H1 (cell line): ENCODE measurements around the gene GRM1. TPM values are rescaled to one million over a fixed set of nuclear protein-coding genes. Genes with fewer than 3 reads are reported as not detected.

Experiments
- CTCF ChIA-PET: fragments of 300-600 bp; sonication (Branson Sonifier 250); formaldehyde crosslinking; loops from one replicate; lab custom pipeline; 2021; ENCODE audit not compliant: partially characterized antibody; lab: Charles Lee
- POLR2A ChIA-PET: fragments of 300-600 bp; sonication (Branson Sonifier 250); formaldehyde crosslinking; loops from one replicate; lab custom pipeline; 2021; ENCODE audit warnings: inconsistent platforms; ENCODE audit not compliant: partially characterized antibody; lab: Charles Lee
- DNase-seq, 2 experiments: peaks; one replicate each; pipeline versions ENCODE4 v3.0.0 to v3.0.0-alpha.2; 2010 to 2022; ENCODE audit warnings: low spot score in 2 of 2, low read depth in 1 of 2, mixed read lengths in 1 of 2
- FAIRE-seq: peaks from 2 replicates; lab custom pipeline; 2011; peaks lifted over from hg19 to GRCh38; lab: Jason Lieb, UNC
- H2AFZ ChIP-seq: 2 replicates; pipeline ENCODE4 v1.8.1; 2012; ENCODE audit warnings: low read length, inconsistent platforms
- H2AK5ac ChIP-seq: 2 replicates; pipeline ENCODE4 v1.6.1; 2013; ENCODE audit warnings: low read depth, low read length
- H2BK120ac ChIP-seq: replicated peaks from 2 replicates; pipeline ENCODE3; 2013; ENCODE audit warnings: low read depth, low read length, inconsistent platforms
- H2BK12ac ChIP-seq: 2 replicates; pipeline ENCODE4 v1.6.1; 2013; ENCODE audit warnings: low read depth, low read length
- H2BK15ac ChIP-seq: 2 replicates; pipeline ENCODE4 v1.6.1; 2013; ENCODE audit warnings: low read length
- H2BK20ac ChIP-seq: 2 replicates; pipeline ENCODE4 v1.6.1; 2013; ENCODE audit warnings: low read length
- H2BK5ac ChIP-seq: 2 replicates; pipeline ENCODE4 v1.6.1; 2013; ENCODE audit warnings: low read depth, low read length
- H3K14ac ChIP-seq: 2 replicates; pipeline ENCODE4 v1.6.1; 2013; ENCODE audit warnings: inconsistent platforms; ENCODE audit not compliant: insufficient read length
- H3K18ac ChIP-seq: 2 replicates; pipeline ENCODE4 v1.6.1; 2013; ENCODE audit warnings: low read length; ENCODE audit errors: extremely low read depth
- H3K23ac ChIP-seq: 2 replicates; pipeline ENCODE4 v1.6.1; 2013; ENCODE audit warnings: inconsistent platforms; ENCODE audit not compliant: insufficient read length
- H3K23me2 ChIP-seq: 2 replicates; pipeline ENCODE4 v1.6.1; 2013; ENCODE audit warnings: low read depth, low read length
- H3K27ac ChIP-seq: 2 replicates; pipeline ENCODE4 v1.6.1; 2011; ENCODE audit warnings: low read depth, low read length, inconsistent platforms
- H3K27me3 ChIP-seq, 4 experiments: replicated peaks in 1 of 4; 1 replicate in 1 of 4; 2 replicates in 3 of 4; pipeline versions ENCODE4 v1.6.1 to v1.8.1; 2011 to 2013; ENCODE audit warnings: low read length in 3 of 4, mild to moderate bottlenecking in 3 of 4, inconsistent platforms in 2 of 4, mixed read lengths in 2 of 4, moderate library complexity in 1 of 4; ENCODE audit not compliant: control insufficient read depth in 3 of 4, insufficient read depth in 3 of 4; ENCODE audit errors: extremely low read depth in 1 of 4
- H3K36me3 ChIP-seq, 4 experiments: 2 replicates each; pipeline versions ENCODE4 v1.6.1 to v1.8.1; 2011 to 2013; ENCODE audit warnings: mild to moderate bottlenecking in 4 of 4, low read length in 3 of 4, moderate library complexity in 2 of 4, control low read depth in 1 of 4, inconsistent platforms in 1 of 4; ENCODE audit not compliant: insufficient read depth in 4 of 4, control insufficient read depth in 2 of 4
- H3K4ac ChIP-seq: replicated peaks from 2 replicates; pipeline ENCODE3; 2013; ENCODE audit warnings: low read length, low read depth, mixed read lengths, inconsistent platforms; ENCODE audit not compliant: insufficient read length
- H3K4me1 ChIP-seq, 4 experiments: replicated peaks in 1 of 4; 1 replicate in 1 of 4; 2 replicates in 3 of 4; pipeline versions ENCODE4 v1.6.1 to v1.8.1; 2011 to 2013; ENCODE audit warnings: low read length in 3 of 4, inconsistent platforms in 2 of 4, mixed read lengths in 1 of 4; ENCODE audit not compliant: insufficient read depth in 4 of 4, control insufficient read depth in 3 of 4
- H3K4me2 ChIP-seq, 2 experiments: 2 replicates each; pipeline versions ENCODE4 v1.6.1 to v1.8.1; 2011 to 2013; ENCODE audit warnings: low read depth in 2 of 2, low read length in 2 of 2, control low read depth in 1 of 2, inconsistent platforms in 1 of 2, mild to moderate bottlenecking in 1 of 2; ENCODE audit not compliant: insufficient read depth in 1 of 2
- H3K4me3 ChIP-seq, 4 experiments: fragments of 200-600, 300-600 bp in 1 of 4; sonication (generic), shearing (Covaris generic), sonication (Bioruptor Twin) in 1 of 4; 2 replicates each; pipeline versions ENCODE4 v1.5.1 to v1.8.1; 2011 to 2016; ENCODE audit warnings: low read length in 4 of 4, low read depth in 3 of 4, control low read depth in 2 of 4, inconsistent platforms in 2 of 4, mild to moderate bottlenecking in 2 of 4, mixed read lengths in 1 of 4, moderate library complexity in 1 of 4; ENCODE audit not compliant: insufficient read depth in 2 of 4; ENCODE audit errors: extremely low read depth in 1 of 4
- H3K56ac ChIP-seq: replicated peaks from 2 replicates; pipeline ENCODE3; 2013; ENCODE audit warnings: low read depth, mild to moderate bottlenecking, mixed read lengths, low read length, inconsistent platforms; ENCODE audit not compliant: insufficient read length
- H3K79me1 ChIP-seq: 2 replicates; pipeline ENCODE4 v1.6.1; 2013; ENCODE audit warnings: low read depth, low read length, control low read depth
- H3K79me2 ChIP-seq, 2 experiments: 2 replicates each; pipeline versions ENCODE4 v1.6.1 to v1.8.1; 2012 to 2013; ENCODE audit warnings: low read length in 2 of 2, mild to moderate bottlenecking in 2 of 2, inconsistent platforms in 1 of 2; ENCODE audit not compliant: insufficient read depth in 2 of 2, control insufficient read depth in 1 of 2
- H3K9ac ChIP-seq, 4 experiments: replicated peaks in 1 of 4; 1 replicate in 1 of 4; 2 replicates in 3 of 4; pipeline versions ENCODE4 v1.6.1 to v1.8.1; 2011 to 2013; ENCODE audit warnings: low read depth in 3 of 4, low read length in 3 of 4, control low read depth in 2 of 4, mild to moderate bottlenecking in 2 of 4, moderate library complexity in 2 of 4, inconsistent platforms in 1 of 4; ENCODE audit errors: extremely low read depth in 1 of 4
- H3K9me3 ChIP-seq, 2 experiments: 2 replicates each; pipeline versions ENCODE4 v1.6.1 to v1.8.1; 2012 to 2013; ENCODE audit warnings: mild to moderate bottlenecking in 2 of 2, moderate library complexity in 2 of 2, control low read depth in 1 of 2, inconsistent platforms in 1 of 2, low read depth in 1 of 2, low read length in 1 of 2, mixed read lengths in 1 of 2; ENCODE audit not compliant: insufficient read depth in 2 of 2
- H4K20me1 ChIP-seq, 2 experiments: replicated peaks in 1 of 2; 2 replicates each; pipeline versions ENCODE3 to v1.8.1; 2011 to 2013; ENCODE audit warnings: inconsistent platforms in 2 of 2, low read length in 2 of 2, mild to moderate bottlenecking in 1 of 2; ENCODE audit not compliant: insufficient read depth in 2 of 2, control insufficient read depth in 1 of 2
- H4K5ac ChIP-seq: 2 replicates; pipeline ENCODE4 v1.6.1; 2013; ENCODE audit warnings: low read length, low read depth, mixed read lengths, inconsistent platforms; ENCODE audit not compliant: insufficient read length
- H4K8ac ChIP-seq: 2 replicates; pipeline ENCODE4 v1.8.0; 2013; ENCODE audit warnings: mild to moderate bottlenecking, moderate library complexity, low read length, inconsistent platforms; ENCODE audit not compliant: insufficient read depth; ENCODE audit errors: extremely low read depth
- H4K91ac ChIP-seq: replicated peaks from 2 replicates; pipeline ENCODE3; 2013; ENCODE audit warnings: low read length, mixed read lengths, inconsistent platforms; ENCODE audit not compliant: insufficient read length
- ASH2L ChIP-seq: fragments of 200-600, 300-600 bp; sonication (generic); IDR thresholded peaks from one replicate; pipeline ENCODE4 v1.7.1; 2017; ENCODE audit warnings: low read length
- JUND ChIP-seq: IDR thresholded peaks from 2 replicates; pipeline ENCODE4 v1.6.1; 2011; ENCODE audit warnings: mild to moderate bottlenecking, improper control_type of control experiment, low read length
- KDM5A ChIP-seq: fragments of 200-600 bp; IDR thresholded peaks from 2 replicates; pipeline ENCODE4 v1.7.1; 2012; ENCODE audit warnings: mild to moderate bottlenecking, low read length, inconsistent platforms, mixed read lengths
- MAX ChIP-seq: IDR thresholded peaks from 2 replicates; pipeline ENCODE4 v1.6.1; 2012; ENCODE audit warnings: inconsistent platforms
- POLR2A ChIP-seq, 2 experiments: IDR thresholded peaks; 1 replicate in 1 of 2; 2 replicates in 1 of 2; pipeline ENCODE4 v1.6.1; 2011; ENCODE audit warnings: low read depth in 2 of 2, low read length in 2 of 2, mild to moderate bottlenecking in 2 of 2; ENCODE audit errors: control extremely low read depth in 1 of 2
- RAD21 ChIP-seq, 2 experiments: IDR thresholded peaks in 1 of 2; conservative IDR thresholded peaks in 1 of 2; 2 replicates each; pipeline ENCODE4 v1.6.1; 2011; ENCODE audit warnings: low read depth in 2 of 2, low read length in 2 of 2, improper control_type of control experiment in 1 of 2, inconsistent platforms in 1 of 2, mild to moderate bottlenecking in 1 of 2, moderate library complexity in 1 of 2
- RXRA ChIP-seq: IDR thresholded peaks from 2 replicates; pipeline ENCODE4 v1.6.1; 2011; ENCODE audit warnings: low read depth, mild to moderate bottlenecking, low read length, moderate library complexity; ENCODE audit not compliant: insufficient read depth
- TAF1 ChIP-seq: IDR thresholded peaks from 2 replicates; pipeline ENCODE4 v1.6.1; 2011; ENCODE audit warnings: mild to moderate bottlenecking, low read depth, low read length
- USF2 ChIP-seq: IDR thresholded peaks from 2 replicates; pipeline ENCODE4 v1.6.1; 2011; ENCODE audit warnings: low read length, improper control_type of control experiment
- WGBS, 2 experiments: shearing (Covaris generic) in 1 of 2; methylation state at CpG; one replicate each; pipeline versions ENCODE4 v1.1.6 to v1.1.7; 2013 to 2015; ENCODE audit warnings: low lambda C conversion rate in 2 of 2, mixed read lengths in 2 of 2, inconsistent platforms in 1 of 2, low coverage in 1 of 2, missing lambda C conversion rate in 1 of 2; ENCODE audit not compliant: insufficient replicate concordance in 2 of 2, insufficient coverage in 1 of 2, insufficient read length in 1 of 2; ENCODE audit errors: extremely low coverage in 1 of 2, missing lambda C conversion rate in 1 of 2; 5-methylcytosine and 5-hydroxymethylcytosine counted together
- polyA plus RNA-seq, 7 experiments: library from polyadenylated mRNA; depleted of rRNA in 3 of 7; stranded (reverse) in 5 of 7; unstranded in 2 of 7; fragments of >200 nt in 5 of 7; fragments of 200-250 nt in 2 of 7; gene quantifications; 1 replicate in 5 of 7; 2 replicates in 1 of 7; 4 replicates in 1 of 7; pipeline versions ENCODE4 v1.2.1 to v1.2.3, GENCODE V29; 2011 to 2013; ENCODE audit warnings: missing spikeins in 2 of 7, mixed read lengths in 2 of 7
- total RNA-seq: library from RNA; stranded (reverse); fragmentation: NEBNext Ultra II Directional; extraction: Animal tissue kit (Norgen Biotek cat#: 25700); gene quantifications from 2 replicates; pipeline ENCODE4 v1.2.1, GENCODE V29; 2021
- TF ChIP-seq, protein P1 (sequence below): IDR thresholded peaks from 2 replicates; pipeline ENCODE4 v1.6.1; 2012; ENCODE audit warnings: low read length, inconsistent platforms

GRM1 gene
- total and polyA plus RNA-seq, 2 of the 8 experiments (the other 6 are each of a cell fraction or from before 2014, with no cell fraction given), result 0.15 to 1.3 TPM

DNA sequence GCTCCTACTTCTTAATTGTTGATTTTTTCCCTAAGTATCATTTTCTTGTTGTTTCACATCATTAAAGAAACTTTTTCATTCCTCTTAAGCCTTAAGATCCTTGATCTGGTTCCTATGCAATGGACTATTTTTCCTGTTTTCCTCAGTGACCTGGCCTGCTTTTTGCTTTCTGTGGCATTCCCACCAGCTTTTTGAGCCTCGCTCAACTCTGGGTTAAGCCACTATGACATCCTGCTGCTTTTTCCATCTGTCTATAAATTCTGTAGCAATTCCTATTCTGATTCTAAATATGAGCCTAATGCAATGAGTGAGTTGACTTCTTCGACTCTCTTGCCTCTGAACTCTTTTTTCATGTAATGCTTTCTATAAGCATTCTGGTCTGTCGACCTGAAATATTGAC lies 160.3 kb downstream of the GRM1 start:
- Histone ChIP-seq H2BK5ac (no peak overlapping the region), H2AK5ac (no peak overlapping the region), H3K79me1 (no peaks in the 10 kb centered on the region), H3K4me1 (no peaks in the 10 kb centered on the region), H3K36me3 (no peaks in the 10 kb centered on the region), H2BK15ac (no peak overlapping the region), H4K8ac (no peak overlapping the region), H2BK20ac (no peak overlapping the region), H3K27me3 (no peaks in the 10 kb centered on the region), H2AFZ (no peak overlapping the region), H3K4ac (no peak overlapping the region), H3K9ac (no peak overlapping the region), H3K4me2 (no peak overlapping the region), H2BK12ac (no peak overlapping the region), H3K23ac (no peak overlapping the region), H4K5ac (no peak overlapping the region), H3K56ac (no peak overlapping the region), H2BK120ac (no peak overlapping the region), H4K20me1 (no peaks in the 10 kb centered on the region), H3K79me2 (no peaks in the 10 kb centered on the region), H3K14ac (no peak overlapping the region), H4K91ac (no peak overlapping the region), H3K4me3 (no peak overlapping the region), H3K23me2 (no peaks in the 10 kb centered on the region), H3K18ac (no peak overlapping the region), H3K27ac (no peak overlapping the region), H3K9me3 (no peaks in the 10 kb centered on the region)
- ChIA-PET POLR2A (no interaction called here), CTCF (no interaction called here)
- TF ChIP-seq TAF1, result no peak
- TF ChIP-seq JUND, result no peak
- no peak for TF ChIP-seq KDM5A
- TF ChIP-seq USF2, result no peak
- no peak for TF ChIP-seq MAX
- no peak for TF ChIP-seq RXRA
- TF ChIP-seq POLR2A (IDR thresholded peaks at IDR 0.05; ENCODE audit: control extremely low read depth in 1 of 2, low read depth in 2 of 2, low read length in 2 of 2), result no peak
- no peak for TF ChIP-seq RAD21 (IDR thresholded peaks at IDR 0.05 in 1 of 2, conservative IDR thresholded peaks at IDR 0.05 in 1 of 2; ENCODE audit: low read depth in 2 of 2, low read length in 2 of 2)
- no peak for TF ChIP-seq ASH2L
- TF ChIP-seq, protein P1, sequence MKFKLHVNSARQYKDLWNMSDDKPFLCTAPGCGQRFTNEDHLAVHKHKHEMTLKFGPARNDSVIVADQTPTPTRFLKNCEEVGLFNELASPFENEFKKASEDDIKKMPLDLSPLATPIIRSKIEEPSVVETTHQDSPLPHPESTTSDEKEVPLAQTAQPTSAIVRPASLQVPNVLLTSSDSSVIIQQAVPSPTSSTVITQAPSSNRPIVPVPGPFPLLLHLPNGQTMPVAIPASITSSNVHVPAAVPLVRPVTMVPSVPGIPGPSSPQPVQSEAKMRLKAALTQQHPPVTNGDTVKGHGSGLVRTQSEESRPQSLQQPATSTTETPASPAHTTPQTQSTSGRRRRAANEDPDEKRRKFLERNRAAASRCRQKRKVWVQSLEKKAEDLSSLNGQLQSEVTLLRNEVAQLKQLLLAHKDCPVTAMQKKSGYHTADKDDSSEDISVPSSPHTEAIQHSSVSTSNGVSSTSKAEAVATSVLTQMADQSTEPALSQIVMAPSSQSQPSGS, result no peak
- no peak for FAIRE-seq
- WGBS, 2 experiments, result 91% methylated on average over 3 of the region's 3 CpGs; no CpG with 5 or more reads in 1 of the 2 experiments
- DNase-seq, result no peak
